Activated CD4-positive, alpha-beta T cell treated with anti-CD3 and anti-CD28 coated beads, Interleukin-2, Interleukin-6, amounts not matched to agents 100 ng/mL and 50 ng/mL, durations not matched to agents 16 hours and 8 hours (primary cell): Measurements from ENCODE around the gene URB2.
A peak's percentile ranks its signal among the peaks of the same experiment; 100 is the strongest.
"Not testable (repeated sequence)": the region's sequence is repeated elsewhere in the genome, so short reads cannot be mapped to it uniquely, and the experiment has no call there.

Source experiments
- DNase-seq: peaks from one replicate; pipeline ENCODE4 v3.0.0-alpha.2; 2020

URB2 gene

DNA sequence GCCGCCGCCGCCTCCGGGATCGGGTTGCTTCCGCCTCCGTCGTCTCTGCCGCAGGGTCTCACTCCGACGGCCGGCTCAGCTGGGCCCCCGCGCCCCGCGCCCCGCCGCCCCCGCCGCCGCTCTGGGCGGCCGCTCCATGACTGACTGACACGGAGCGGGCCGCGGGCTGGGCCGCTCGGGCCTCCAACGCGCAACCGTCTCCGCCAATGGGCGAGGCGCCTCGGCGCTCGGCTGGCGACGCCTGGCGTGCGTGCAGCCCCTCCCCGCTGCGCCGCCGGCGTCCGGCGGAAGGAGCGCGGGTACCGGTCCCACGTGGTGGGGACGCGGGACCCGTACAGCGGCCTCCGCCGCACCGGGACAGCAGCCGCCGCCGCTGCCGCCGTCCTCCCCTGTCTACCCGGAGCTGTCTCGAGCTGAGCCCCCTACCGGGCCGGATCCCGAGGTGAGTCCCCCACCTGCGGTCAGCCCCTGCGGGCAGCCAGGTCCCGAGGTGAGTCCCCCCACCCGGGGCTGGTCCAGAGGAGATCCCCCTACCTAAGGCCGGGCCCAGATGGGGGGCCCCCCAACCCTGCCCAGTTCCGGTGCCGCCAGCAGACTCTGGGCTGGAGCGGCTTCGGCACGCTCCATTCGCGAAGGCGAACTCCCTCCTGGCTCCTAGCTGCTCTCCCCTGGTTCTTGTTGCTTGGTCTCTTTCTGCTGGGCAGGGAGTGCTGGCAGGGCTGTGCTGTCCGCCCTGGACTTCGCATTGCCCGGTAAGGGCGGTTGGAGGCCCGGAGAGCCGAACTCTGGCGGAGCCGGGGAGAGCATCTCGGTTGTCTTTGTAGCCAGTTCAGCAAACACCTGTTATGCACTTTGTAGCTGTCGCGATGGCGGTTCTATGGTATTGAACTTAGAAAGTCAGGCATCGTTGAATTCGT is at the start of gene URB2, which contains the start of gene TAF5L:
URB2 (plus strand) TSS at position 333 of the 917 bp plus-strand sequence. CDS start 1,387 bp downstream, outside the sequence.
TAF5L (minus strand) TSS at position 208 of the 917 bp plus-strand sequence. CDS start 11,640 bp downstream, outside the sequence.
- DNase-seq, result peak; percentile 93

GRCh38 chr1:229578168-229579058 is 47.6 kb upstream of the URB2 start:
- no peak for DNase-seq

DNA sequence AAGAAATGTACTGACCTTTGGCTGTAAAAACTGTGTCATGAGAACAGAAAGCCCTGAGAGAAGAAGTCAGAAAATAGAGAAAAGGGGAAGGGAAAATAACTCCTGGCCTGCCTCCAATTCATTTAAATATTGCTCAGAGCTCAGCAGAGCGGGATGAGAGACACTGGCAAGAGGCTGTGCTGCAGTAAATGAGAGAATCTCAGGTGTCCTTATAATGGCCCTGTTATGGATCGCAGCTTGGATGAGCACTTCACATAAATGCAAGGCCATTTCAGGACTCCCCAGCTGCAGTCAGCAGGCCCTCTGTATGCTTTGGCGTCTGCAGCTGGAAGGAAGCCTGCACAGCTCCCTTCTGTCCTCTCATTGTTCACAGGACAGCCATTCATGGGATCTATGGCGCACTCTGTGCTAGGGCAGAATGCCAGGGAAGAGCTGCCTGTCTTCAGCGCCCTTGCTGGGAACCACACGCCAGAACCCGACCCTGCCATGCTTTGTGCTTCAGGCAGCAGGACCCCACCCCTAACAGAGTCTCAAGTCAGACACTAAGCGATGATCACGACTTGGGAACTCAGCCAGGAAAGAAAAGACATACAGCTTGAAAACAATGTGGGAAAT is 46.9 kb upstream of the URB2 start:
- no peak for DNase-seq

- no peak for DNase-seq
These were observed 44.6 kb upstream of the URB2 start for GRCh38 chr1:229581485-229581884.

DNA sequence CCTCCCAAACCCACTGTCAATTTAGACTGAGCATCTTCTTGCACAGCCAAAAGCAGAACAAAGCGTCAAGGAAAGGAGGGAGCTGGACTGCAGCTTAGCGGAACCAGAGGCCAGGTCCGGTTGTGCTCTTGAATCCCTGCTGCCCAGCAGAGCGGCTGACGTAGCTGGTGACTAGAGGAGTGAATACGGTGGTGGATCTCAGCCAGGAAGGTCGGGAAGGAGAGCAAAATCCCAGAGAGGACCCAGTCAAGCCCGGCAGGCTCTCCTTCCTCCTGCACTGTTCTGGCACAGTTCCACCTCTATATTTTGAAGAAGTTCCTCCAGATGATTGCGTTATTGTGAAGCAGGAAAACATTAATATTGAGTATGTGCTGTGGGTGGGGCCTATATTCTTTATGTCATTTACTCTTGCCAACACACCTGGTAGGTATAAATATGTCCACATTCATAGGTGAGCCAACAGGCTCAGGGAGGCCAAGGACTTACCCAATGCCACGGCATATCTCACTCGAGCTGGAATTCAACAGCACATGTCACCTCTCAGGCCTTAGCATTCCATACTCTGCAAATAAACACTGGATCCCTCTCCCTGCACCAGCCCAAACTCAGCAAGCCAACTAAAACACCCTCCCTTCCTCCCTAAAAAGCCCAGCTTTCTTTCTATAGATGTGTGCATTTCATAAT is 43.9 kb upstream of the URB2 start:
- DNase-seq, result no peak

DNA sequence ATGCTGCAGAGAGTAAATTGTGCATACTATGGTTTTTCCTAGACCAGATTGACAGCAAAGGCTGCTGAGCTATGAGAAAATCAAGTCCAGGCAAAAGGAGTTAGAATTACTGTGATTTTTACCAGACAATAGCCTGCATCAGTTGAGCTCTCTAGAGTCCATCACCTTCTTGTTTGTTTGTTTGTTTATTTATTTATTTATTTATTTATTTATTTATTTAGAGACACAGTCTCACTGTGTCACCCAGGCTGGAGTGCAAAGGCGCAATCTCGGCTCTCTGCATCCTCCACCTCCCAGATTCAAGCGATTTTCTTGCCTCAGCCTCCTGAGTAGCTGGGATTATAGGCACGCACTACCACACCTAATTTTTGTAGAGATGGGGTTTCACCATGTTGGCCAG is 43.3 kb upstream of the URB2 start:
- no peak for DNase-seq

- no peak for DNase-seq
These were observed 40.7 kb upstream of the URB2 start for GRCh38 chr1:229585338-229585737.

DNA sequence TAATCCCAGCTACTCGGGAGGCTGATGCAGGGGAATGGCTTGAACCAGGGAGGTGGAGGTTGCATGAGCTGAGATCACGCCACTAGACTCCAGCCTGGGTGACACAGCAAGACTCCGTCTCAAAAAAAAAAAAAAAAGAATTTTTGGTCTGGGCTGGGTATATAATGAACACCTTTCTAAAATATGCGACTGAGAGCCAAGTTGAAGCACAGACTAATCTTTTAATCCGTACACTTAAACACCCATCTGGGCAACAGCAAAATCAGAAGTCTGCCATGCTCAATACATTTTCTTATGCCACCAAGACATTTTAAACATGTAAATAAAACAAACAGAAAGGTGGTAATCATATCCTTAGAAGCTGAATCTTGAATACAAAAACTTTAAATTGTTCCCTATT is 35.9 kb upstream of the URB2 start:
- no peak for DNase-seq

- DNase-seq, result no peak
These were observed 32.2 kb upstream of the URB2 start for GRCh38 chr1:229593800-229594199.

DNA sequence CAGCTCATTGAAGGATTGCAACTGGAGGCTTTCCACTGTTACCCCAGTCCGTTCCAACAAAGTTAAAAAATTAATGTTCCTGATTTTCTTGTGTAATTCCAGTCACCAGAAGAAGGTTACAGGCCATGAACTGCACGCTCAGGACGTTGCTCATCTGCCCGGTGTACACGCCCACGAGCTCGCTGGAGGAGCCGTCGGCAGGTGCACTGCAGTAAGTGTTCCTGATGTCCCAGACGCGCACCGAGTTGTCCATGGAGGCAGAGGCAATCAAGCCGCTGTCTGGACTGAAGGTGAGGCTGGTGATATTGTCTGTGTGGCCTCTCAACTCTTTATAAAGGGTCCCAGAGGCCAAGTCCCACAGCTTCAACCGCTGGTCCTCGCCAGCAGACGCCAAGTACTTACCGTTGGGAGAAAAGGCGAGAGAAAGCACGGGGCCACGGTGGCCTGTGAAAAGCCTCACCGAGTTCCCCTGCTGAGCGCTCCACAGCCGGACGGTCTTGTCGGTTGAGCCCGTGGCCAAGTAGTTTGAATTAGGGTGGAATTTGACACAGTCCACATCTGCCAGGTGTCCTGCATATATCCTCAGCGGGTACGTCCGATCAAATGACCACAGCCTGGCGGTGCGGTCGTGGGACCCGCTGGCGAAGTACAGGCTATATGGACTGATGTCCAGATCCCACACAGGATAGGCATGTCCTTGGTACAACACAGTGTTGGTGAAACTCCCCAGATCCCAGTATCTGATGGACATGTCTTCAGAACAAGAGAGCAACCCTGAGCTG is 31.6 kb upstream of the URB2 start:
- no peak for DNase-seq

GRCh38 chr1:229595876-229596275 is 30.2 kb upstream of the URB2 start:
- not testable (repeated sequence) for DNase-seq

DNA sequence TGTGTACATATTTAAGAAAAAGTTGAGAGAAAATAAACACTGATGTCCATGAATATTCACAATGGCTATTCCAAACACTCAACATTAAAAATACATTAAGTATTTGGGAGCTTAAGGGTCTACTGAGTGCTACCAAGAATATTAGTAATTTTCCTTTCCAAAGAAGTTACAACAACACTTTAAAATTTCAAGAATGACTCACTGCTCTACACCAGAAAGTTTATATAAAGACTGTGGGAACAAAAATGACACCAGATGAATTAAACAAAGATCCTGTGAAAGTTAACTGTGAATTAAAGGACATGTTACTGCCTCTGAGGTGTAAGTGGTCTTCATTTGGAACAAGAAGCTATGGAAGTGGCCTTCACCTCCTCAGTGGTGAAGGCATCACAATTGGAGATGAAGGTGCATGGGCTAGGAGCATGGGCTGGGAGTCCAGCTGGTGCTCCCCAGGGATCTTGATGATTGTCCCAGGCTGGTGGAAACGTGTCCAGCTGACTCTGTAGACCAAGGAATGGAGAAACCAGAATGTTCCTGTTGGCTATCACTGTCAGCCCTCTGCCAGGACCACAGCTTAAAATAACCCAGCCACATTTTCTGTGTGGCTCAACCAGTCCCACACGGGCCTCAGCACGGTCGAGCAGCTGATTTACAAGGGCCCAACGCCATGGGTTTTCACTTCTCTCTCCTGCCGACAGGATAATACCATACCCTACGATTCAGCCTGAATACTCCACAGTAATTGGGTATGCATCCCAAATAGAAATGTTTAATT is 28.9 kb upstream of the URB2 start:
- DNase-seq, result no peak

GRCh38 chr1:229597877-229598276 is 28.2 kb upstream of the URB2 start:
- no peak for DNase-seq

GRCh38 chr1:229599218-229599954 is 26.7 kb upstream of the URB2 start:
- DNase-seq, result no peak

DNA sequence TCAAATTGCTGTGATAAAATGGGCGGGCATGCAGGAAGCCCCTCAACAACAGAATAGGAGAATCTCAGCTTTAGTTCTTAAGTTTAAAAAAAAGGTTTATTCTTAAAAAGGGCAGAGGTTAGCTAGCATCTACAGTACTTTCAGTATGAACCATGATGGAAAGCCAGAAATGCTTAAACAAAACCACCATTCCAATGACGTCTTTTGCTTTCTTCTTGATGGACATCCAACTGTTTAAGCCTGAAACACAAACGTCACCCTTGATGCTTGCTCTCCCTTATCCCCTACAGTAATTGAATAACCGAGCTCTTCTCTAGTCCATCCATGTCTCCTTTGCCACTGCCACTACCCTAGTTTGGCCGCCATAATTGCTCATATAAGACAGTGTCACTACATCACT is 25.8 kb upstream of the URB2 start:
- DNase-seq, result peak; percentile 5

DNA sequence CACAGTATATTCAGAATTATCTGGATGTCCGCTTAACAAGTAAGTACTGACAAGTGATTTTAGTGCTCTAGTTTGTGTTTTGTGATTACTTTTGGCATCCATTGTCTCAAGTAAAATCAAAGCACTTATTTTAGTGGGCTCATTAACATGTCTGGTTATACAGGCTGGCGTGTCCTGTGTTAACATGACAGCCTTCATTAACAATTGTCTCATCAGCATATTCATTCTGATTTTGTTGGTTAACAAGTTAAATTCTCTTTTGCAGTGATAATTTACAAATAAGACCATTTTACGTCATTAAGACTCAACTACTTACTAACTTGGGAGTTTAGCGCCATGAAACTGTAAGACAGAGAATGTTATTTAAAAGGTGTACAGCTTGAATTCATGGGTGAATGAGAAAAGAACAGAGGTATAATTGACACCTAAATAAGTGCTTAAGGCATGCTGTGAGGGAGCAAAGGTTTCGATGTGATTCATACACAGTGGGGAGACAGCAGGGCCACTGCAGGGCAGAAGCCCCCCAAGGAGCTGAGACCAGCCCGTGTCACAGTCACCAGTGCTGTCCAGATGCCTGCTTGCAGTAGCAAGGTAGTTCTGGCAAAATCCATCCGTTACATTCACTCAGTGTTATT is 22.6 kb upstream of the URB2 start:
- no peak for DNase-seq

- peak; percentile 34 for DNase-seq
These were observed 18.7 kb upstream of the URB2 start for GRCh38 chr1:229607370-229607769.

GRCh38 chr1:229608590-229608989 is 17.5 kb upstream of the URB2 start:
- DNase-seq, result no peak

- DNase-seq, result no peak
These were observed 12.1 kb upstream of the URB2 start for GRCh38 chr1:229613938-229614337.

DNA sequence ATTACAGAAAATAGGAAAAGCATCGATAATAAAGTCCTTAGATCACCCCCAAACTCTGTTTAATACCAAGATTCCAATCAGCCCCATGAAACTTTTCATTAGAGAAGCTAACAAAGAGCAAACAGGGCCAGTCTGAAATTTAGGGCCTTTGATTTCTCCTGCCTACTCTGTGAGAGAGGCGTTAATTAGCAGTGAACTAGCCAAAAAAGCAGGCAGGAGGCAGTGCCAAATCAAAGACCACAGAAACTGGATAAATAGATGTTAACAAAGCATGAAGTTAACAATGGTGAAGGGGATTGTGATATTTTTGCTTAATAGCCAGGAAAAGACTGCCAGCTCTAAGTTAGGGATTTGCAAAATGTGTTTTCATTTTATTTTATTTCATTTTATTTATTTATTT is 11.3 kb upstream of the URB2 start:
- no peak for DNase-seq
